ENCODE results near the gene LDB2. TPM values are rescaled to one million over a fixed set of nuclear protein-coding genes. Genes with fewer than 3 reads are reported as not detected.

LDB2 gene
- total RNA-seq, 1 donor from 2014 or later = 31.5 TPM

DNA sequence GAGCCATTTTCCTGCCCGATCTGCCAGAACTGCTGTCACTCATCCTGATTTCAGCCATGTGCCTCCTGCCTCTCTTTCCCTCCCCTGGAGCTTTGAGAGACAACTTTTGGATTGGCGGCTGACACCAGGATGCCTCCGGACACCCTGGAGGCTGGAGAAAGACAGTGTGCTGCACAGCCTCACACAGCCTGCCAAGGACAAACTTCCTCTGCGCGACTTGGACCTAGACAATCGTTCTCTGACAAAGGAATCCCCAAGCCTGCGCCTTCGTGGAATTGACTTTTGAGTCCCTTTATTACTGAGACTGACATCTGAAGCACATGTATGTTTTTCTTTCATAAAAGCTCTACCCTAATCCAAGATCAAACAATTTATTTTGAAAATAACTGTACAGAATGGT lies 10.8 kb upstream of the LDB2 start:
- H3K27me3 Mint-ChIP-seq = peaks cover 18% of the 10 kb centered on the region
- H3K4me1 Mint-ChIP-seq (ENCODE audit: unreplicated experiment) = peaks cover 8% of the 10 kb centered on the region
- no peak overlapping the region for H3K27ac Mint-ChIP-seq
- no peak for DNase-seq (ENCODE audit: extremely low spot score, unreplicated experiment)
- H3K4me3 Mint-ChIP-seq = no peak overlapping the region
- H3K9me3 Mint-ChIP-seq = no peaks in the 10 kb centered on the region
- TF ChIP-seq, protein P1, sequence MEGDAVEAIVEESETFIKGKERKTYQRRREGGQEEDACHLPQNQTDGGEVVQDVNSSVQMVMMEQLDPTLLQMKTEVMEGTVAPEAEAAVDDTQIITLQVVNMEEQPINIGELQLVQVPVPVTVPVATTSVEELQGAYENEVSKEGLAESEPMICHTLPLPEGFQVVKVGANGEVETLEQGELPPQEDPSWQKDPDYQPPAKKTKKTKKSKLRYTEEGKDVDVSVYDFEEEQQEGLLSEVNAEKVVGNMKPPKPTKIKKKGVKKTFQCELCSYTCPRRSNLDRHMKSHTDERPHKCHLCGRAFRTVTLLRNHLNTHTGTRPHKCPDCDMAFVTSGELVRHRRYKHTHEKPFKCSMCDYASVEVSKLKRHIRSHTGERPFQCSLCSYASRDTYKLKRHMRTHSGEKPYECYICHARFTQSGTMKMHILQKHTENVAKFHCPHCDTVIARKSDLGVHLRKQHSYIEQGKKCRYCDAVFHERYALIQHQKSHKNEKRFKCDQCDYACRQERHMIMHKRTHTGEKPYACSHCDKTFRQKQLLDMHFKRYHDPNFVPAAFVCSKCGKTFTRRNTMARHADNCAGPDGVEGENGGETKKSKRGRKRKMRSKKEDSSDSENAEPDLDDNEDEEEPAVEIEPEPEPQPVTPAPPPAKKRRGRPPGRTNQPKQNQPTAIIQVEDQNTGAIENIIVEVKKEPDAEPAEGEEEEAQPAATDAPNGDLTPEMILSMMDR (conservative IDR thresholded peaks at IDR 0.05) = no peak
- no peaks in the 10 kb centered on the region for H3K36me3 Mint-ChIP-seq

- DNase-seq (ENCODE audit: extremely low spot score, unreplicated experiment) = no peak
- H3K27me3 Mint-ChIP-seq = peaks cover 18% of the 10 kb centered on the region
- no peak overlapping the region for H3K27ac Mint-ChIP-seq
- no peak overlapping the region for H3K4me3 Mint-ChIP-seq
- no peaks in the 10 kb centered on the region for H3K9me3 Mint-ChIP-seq
- H3K4me1 Mint-ChIP-seq (ENCODE audit: unreplicated experiment) = peaks cover 8% of the 10 kb centered on the region
- TF ChIP-seq, protein P1 (conservative IDR thresholded peaks at IDR 0.05) = no peak
- no peaks in the 10 kb centered on the region for H3K36me3 Mint-ChIP-seq
These were observed 10.1 kb upstream of the LDB2 start for GRCh38 chr4:16908377-16909021.

DNA sequence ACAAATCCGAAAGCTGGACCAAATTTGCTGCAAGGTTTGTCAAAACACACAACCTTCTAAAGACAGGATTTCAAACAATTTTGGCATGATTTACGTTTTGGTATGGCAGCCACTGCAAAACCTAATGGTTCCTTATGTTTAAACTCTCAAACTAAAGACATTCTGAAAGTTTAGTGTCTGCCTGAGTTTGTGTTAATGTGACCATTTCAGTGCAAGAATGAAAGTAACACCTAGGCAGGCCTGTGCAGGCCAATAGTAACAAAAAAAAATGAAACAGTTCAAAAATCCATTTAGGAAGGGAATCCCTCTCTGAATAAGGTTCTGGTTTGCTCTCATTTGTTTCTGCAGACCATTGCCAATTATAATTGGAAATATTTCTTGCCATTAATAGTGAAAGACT lies 1.9 kb upstream of the LDB2 start:
- Mint-ChIP-seq H3K27ac (no peak overlapping the region), H3K27me3 (peaks cover 33% of the 10 kb centered on the region), H3K4me1 (ENCODE audit: unreplicated experiment) (peaks cover 32% of the 10 kb centered on the region), H3K4me3 (peak overlapping the region; percentile 43), H3K36me3 (no peaks in the 10 kb centered on the region), H3K9me3 (no peaks in the 10 kb centered on the region)
- no peak for DNase-seq (ENCODE audit: extremely low spot score, unreplicated experiment)
- TF ChIP-seq, protein P1 (conservative IDR thresholded peaks at IDR 0.05) = no peak

GRCh38 chr4:16896881-16897750 lies 1.3 kb downstream of the LDB2 start:
- TF ChIP-seq, protein P1 (conservative IDR thresholded peaks at IDR 0.05) = no peak
- Mint-ChIP-seq H3K4me3 (peak overlapping the region; percentile 92), H3K9me3 (no peaks in the 10 kb centered on the region), H3K4me1 (ENCODE audit: unreplicated experiment) (peaks cover 47% of the 10 kb centered on the region), H3K27ac (peak overlapping the region; percentile 68), H3K27me3 (peaks cover 20% of the 10 kb centered on the region), H3K36me3 (no peaks in the 10 kb centered on the region)
- DNase-seq (ENCODE audit: extremely low spot score, unreplicated experiment) = no peak

- no peak overlapping the region for H3K27ac Mint-ChIP-seq
- peaks cover 4% of the 10 kb centered on the region for H3K9me3 Mint-ChIP-seq
- peak overlapping the region; percentile 15 for H3K4me3 Mint-ChIP-seq
- TF ChIP-seq, protein P1 (conservative IDR thresholded peaks at IDR 0.05) = no peak
- no peaks in the 10 kb centered on the region for H3K36me3 Mint-ChIP-seq
- peaks cover 36% of the 10 kb centered on the region for H3K4me1 Mint-ChIP-seq (ENCODE audit: unreplicated experiment)
- DNase-seq (ENCODE audit: extremely low spot score, unreplicated experiment) = no peak
- H3K27me3 Mint-ChIP-seq = peaks cover 18% of the 10 kb centered on the region
These were observed 4.0 kb downstream of the LDB2 start for GRCh38 chr4:16894406-16894805.
